GM19239 (cell line): ENCODE results near the gene GABRR2.

Source experiments
- DNase-seq: peaks from one replicate; pipeline ENCODE4 v3.0.0; 2011; ENCODE audit warnings: low spot score; ENCODE audit not compliant: insufficient read length
- FAIRE-seq: peaks from 2 replicates; lab custom pipeline; 2011; peaks lifted over from hg19 to GRCh38; lab: Jason Lieb, UNC

GABRR2 gene

GRCh38 chr6:89315249-89315885 lies at the start of gene GABRR2:
GABRR2 (minus strand) TSS chr6:89315299; CDS start chr6:89315165, 134 bp downstream.
- no peak for DNase-seq
- FAIRE-seq: no peak

DNA sequence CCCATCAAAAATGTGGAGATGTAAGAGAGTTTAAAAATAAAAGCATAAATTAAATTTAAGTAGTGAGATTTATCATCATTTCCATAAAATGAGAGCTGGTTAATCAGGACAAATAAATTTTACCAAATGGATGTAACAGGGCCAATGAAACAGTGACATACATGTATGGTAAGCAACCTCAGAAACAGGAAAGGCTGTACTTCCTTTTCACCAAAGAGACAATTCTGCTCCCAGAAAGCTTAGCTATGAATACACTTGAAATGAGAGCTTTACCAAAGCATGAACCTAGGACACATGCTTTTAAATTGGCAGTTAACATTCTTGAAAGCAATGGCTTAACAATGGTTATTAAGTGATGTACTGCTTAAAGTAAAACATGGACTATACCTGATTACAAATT lies 49.5 kb upstream of the GABRR2 start:
- DNase-seq: no peak
- peak; percentile 92 for FAIRE-seq

DNA sequence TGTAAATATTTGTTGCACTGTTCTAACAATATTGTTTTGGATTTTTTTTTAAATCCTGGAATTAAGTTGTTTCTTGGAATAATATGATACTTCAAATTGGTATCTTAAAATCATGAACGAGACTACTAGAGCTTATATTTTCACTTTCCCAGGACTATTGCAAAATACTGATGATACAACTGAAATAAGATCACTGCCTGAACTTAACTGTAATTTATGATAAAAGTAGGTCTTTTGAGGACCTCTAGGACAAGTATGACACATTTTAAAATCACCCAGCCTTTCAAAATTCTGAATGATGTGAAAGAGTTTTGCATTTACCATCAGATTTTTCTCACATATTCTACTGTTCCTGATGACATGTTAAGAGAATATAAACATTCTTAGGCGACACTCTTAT lies 46.1 kb upstream of the GABRR2 start:
- FAIRE-seq: no peak
- DNase-seq: no peak

DNA sequence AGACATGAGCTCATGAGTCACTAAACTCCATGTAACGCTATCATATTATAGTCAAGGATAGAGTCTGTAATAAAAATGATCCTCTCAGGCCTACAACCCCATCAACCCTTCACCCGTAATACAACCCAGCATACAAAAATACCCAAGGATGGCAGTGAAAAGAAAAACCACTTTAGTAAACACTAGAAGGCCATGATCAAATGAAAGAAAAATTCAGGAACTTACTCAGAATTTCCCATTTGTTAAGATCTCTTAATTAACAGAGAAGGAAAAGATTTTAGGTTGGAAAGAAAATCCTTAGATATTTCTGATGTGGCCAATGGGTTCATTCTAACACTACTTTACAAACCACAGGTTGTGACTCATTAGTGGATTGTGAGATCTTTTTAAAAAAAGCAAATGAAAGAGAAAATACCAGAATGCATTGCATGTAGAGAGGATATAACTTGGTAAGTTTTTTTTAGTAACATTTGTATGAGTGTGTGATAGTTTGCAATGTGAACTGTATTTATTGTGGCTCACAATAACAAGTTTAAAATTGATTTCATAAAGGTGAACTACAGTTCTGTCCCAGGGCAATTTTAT lies 45.4 kb upstream of the GABRR2 start:
- peak; percentile 97 for FAIRE-seq
- DNase-seq: no peak

- DNase-seq: no peak
- peak; percentile 48 for FAIRE-seq
These were observed 44.5 kb upstream of the GABRR2 start for GRCh38 chr6:89359561-89359960.

- FAIRE-seq (no peak), DNase-seq (no peak)
These were observed 42.3 kb upstream of the GABRR2 start for GRCh38 chr6:89357390-89357789.

DNA sequence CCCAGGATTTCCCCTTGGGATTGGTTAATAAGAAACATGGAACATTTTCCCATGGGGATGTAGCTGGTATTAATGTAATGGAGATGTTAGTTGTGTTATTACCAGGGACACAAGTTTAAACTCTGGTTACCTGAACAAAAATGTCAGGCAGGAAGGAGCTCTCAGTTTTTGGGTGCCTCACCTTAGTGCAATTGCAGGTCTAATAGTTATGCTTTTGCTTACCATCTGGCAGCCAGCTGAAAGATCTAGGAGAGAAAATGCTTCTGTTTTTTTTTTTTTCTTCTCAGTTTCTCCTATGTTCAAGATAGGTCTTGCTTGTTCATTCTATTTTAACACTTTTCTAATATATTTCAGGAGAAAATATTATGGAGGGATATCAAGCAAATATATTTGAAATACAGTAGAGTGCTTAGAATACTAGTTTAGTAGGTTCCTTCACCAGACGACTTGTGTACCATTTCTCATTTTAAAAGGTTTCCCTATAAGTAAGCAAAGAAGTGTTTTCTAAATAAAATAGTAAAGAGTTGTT lies 41.6 kb upstream of the GABRR2 start:
- FAIRE-seq: no peak
- no peak for DNase-seq

- no peak for DNase-seq
- peak; percentile 88 for FAIRE-seq
These were observed 40.6 kb upstream of the GABRR2 start for GRCh38 chr6:89355511-89356194.

DNA sequence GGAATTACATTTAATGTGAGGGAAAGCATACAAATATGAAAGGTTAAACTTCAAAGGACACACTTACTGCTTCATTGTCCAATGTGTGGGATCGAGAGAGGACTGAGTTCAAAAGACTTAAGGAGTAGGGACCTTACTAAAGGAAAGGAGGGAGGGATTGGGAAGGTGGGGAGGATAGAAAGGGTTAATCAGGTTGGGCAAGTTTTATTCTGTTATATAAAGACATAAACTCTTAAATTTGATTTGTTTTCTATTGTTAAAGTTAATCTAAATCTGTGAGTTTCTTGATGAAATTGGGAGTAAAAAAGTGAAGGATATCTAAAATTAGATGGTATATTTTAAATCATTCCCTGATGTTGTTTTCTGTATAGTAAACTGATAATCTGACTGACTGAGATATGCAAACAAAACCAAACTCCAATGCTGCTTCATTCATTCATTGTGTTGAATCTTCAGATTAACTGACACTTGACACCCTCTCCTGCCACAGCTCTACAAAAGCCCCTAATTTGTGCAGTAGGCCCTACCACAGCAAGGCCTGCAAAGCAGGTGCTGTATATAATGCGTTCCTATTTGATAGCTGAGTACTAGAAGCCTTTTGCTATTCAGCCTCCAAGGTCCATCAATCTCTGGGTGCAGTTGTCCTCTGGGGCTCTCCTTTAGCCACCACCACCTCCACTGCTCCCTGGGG lies 38.7 kb upstream of the GABRR2 start:
- DNase-seq (no peak), FAIRE-seq (peak; percentile 87)

- DNase-seq: no peak
- FAIRE-seq: no peak
These were observed 38.0 kb upstream of the GABRR2 start for GRCh38 chr6:89353118-89353556.

GRCh38 chr6:89352278-89353117 lies 37.4 kb upstream of the GABRR2 start, which contains the start of gene UBE2J1:
UBE2J1 (minus strand) TSS chr6:89352722; CDS start chr6:89352569, 153 bp downstream.
- DNase-seq (no peak), FAIRE-seq (peak; percentile 48)

- FAIRE-seq (no peak), DNase-seq (no peak)
These were observed 36.7 kb upstream of the GABRR2 start for GRCh38 chr6:89351671-89352277.

DNA sequence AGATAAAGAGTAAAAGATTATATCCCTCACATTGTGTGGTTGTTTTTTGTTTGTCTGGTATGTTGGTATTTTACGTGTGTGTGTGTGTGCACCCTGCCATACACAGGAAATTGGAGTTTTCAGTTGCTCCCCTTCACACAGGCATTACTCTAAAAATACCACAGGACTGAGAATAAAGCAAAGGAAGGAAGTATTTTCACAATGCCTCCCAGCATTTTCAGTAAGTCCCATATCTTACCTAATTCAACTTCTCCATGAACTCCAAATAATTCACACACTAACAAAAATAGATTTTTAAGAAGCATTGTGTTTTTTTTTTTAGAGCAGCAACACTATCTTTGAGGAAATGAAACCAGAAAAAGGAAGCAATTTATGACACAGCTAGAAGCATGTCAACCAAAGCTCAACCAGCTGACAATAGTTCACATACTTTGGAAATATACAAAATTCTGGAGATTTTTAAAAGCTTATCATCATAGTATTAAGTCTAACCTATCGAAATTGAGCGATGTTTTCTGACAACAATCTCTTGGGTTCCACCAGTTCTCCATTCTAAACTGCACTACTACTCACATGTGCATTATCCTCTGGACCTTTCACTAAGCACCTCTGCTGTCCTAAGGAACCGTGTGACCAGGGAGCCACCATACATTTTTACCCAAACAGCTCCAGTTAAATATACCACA lies 35.3 kb upstream of the GABRR2 start:
- DNase-seq (no peak), FAIRE-seq (peak; percentile 95)

DNA sequence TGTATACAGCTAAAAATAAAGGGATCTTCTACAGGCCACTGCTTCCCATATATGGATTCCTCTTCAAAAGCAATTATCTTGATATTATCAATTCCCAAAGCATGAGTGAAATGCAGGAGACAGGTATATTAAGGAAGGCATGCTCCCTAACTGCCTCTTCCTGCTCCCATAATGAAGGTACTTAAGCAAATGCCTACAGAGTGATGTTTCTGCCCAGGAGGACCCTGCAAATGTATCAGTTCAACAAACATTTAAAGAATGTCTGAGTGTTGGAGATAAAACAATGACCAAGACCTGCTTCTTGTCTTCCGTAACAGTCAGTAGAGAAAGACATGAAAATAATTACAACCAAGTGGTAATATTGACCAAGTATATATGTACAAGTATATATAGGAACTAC lies 33.3 kb upstream of the GABRR2 start:
- FAIRE-seq: no peak
- no peak for DNase-seq

GRCh38 chr6:89347825-89348224 lies 32.7 kb upstream of the GABRR2 start:
- DNase-seq (no peak), FAIRE-seq (peak; percentile 49)

DNA sequence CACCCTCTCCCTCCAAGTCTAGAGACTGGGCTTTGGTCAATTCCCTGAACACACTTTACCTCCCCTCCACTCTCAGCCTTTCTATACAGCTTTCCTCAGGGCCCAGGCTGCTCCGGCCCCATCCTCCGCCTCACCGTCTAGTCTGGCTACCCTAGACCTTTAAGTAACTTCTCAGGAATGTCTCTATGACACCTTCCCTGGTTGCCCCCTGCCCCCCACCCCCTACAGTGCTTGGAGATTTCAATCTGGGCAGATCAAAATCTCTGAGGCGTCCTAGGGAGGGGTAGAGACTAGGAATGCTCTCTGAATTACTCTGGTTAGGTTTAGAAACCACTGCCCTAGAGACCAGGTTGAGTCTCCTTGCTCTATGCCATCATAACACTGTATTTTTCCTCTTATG lies 31.3 kb upstream of the GABRR2 start:
- FAIRE-seq (peak; percentile 18), DNase-seq (no peak)

DNA sequence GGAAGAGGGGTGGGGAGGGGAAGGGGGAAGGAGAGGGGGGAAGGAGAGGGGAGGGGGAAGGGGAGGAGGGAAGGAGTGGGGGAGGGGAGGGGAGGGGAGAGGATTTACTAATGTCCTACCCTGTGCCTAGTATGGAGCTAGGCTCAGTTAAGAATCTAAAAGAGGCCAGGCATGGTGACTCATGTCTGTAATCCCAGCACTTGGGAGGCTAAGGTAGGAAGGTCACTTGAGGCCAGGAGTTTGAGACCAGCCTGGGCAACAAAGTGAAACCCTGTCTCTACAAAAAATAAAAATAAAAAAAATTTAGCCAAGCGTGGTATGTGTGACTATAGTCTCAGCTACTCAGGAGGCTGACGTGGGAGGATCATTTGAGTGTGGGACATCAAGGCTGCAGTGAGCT lies 24.5 kb upstream of the GABRR2 start:
- no peak for FAIRE-seq
- DNase-seq: no peak

GRCh38 chr6:89335164-89335563 lies 20.1 kb upstream of the GABRR2 start:
- FAIRE-seq: no peak
- no peak for DNase-seq

- FAIRE-seq: no peak
- DNase-seq: no peak
These were observed 15.8 kb upstream of the GABRR2 start for GRCh38 chr6:89330910-89331309.
